Superior temporal gyrus (tissue), 1 donor: Measurements from ENCODE around the gene LPAR1.
"Not testable (repeated sequence)": the region's sequence is repeated elsewhere in the genome, so short reads cannot be mapped to it uniquely, and the experiment has no call there.

Source experiments
- DNase-seq: peaks from one replicate; pipeline ENCODE4 v3.0.0-alpha.2; 2016; ENCODE audit errors: extremely low spot score

The LPAR1 gene

DNA sequence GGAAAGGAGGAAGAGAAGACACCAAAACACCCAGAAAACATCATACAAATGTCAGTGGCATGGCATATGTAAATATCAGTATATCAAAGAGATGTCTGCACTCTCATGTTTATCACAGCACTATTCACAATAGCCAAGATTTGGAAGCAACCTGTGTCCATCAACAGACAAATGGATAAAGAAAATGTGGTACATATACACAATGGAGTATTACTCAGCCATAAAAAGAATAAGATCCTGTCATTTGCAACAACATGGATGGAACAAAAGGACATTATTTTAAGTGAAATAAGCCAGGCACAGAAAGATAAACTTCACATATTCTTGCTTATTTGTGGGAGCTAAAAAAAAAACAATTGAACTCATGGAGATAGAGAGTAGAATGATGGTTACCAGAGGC is 213.1 kb downstream of the LPAR1 start:
- not testable (repeated sequence) for DNase-seq
